Measurements from ENCODE around the gene PSMC5.

The PSMC5 gene

DNA sequence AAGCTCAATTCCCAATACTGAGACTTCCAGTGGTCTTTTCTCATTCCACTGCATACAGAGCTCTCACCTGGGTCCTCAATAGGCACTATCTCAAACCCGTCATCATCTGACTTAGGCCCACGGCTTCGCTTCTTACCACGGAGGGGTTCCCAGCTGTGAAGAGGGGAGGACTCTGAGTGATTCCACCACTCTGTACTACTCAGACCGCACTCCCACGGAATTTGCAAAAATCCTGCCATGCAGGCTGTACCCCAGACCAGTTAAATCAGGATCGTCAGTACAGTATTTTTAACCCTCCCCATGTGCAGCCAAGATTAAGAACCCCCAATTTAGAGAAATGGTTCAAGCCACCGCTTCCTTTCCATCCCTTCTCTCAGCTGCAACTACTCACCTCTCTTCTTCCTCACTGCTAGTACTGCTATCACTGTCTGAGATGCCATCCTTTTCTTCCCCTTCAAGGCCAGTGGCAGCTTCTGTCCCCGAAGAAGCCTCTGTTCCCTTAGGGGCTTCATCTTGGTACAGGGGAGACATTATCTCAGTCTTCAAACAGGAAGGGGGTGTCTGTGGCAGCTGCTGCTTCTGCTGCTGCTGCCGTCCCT, 6.2 kb upstream of the PSMC5 start:
- DNase-seq (ENCODE audit: low spot score): no peak

DNA sequence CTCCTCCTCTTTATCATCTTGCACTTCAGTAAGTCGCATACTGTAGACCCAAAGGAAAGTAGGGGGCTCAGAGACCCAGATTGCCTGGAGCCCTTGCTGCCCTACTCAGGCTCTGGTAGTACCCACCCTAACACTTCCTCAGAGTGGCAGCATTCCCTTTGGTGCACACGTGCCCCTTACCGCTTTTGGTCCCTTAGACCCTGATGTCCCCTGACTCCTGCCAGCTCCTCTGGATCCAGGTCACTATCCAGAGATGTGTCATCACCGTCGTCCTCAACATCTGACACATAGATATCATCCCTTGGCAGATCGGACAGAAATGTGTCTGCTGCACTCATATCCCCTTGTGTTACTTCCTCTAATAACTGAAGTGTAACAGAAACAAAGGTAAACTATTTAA, 5.4 kb upstream of the PSMC5 start:
- no peak for DNase-seq (ENCODE audit: low spot score)

GRCh38 chr17:63822537-63822936, 4.7 kb upstream of the PSMC5 start:
- DNase-seq (ENCODE audit: low spot score): no peak

DNA sequence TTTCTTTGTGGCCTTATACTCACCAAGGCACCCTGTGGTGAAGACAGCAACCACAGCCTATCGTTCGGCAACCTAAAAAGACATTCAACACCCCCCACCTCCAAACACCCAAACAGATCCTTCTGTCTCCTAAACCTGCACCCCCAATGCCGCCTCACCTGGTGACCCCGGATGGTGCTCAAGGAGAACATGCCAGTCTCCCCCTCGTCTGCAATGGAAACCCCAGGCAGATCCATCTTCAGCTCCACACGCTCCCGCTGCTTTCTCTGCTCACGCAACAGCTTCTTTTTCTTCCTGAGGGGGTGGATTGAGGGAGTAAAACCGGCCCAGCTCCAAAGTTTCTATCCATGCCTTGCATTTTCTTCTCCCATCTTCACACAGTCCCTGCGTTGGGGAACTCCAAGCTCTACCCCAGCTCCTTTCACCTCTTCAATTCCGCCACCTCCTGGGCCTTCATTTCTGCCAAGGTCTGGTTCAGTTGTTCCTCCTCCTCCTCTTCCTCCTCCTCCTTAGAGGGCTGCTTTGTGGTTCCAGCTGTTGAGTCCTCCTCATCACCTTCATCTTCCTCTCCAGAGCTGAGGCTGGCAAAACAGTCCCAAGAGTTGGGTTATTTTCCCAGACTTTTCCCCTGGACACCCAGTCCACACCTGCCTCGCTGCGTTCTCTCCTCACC, 3.4 kb upstream of the PSMC5 start:
- DNase-seq (ENCODE audit: low spot score): no peak

DNA sequence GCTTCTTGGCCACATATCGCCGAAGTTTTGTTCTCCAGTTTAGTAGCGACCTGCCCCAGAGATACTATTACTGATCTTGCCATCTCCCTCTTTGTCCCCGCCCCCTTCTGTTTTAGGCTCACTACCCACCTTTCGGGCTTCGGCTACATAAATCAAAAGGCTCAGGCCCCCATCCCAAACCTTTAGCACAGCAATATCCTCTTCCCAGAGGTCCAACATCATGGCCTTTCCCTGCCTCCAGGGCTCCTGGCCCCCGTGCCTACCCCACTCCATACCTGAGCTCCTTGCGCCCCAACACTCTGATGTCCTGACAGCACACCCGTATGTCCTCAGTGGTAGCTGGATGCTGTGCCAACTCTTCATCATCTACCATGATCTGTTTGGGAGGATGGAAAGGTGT, 2.9 kb upstream of the PSMC5 start:
- DNase-seq (ENCODE audit: low spot score): no peak

DNA sequence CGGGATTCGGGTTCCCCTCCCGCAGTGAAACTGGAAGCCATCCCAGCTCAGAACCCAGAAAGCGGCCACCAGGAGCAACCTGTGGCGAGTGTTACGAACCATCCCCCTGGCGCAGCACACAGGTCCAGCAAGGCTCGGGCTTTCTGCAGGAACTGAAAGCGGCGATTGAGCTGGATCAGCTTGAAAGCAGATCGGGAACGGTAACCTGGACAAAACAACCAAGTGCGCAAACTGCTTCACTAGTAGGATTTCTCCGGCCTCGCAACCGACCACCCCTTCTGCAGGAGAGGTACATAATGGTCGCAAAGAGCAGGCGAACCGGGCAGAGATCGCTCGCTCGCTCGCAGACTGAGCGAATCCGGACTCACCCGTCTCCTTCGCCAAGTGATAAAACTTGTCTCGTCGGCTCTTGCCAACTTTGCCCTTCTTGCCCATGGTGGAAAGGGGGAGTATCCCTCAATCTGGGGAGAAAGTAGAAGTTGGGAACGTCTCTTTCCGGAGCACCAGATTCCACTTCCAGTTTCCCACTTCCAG, 696 bp upstream of the PSMC5 start:
- no peak for DNase-seq (ENCODE audit: low spot score)

DNA sequence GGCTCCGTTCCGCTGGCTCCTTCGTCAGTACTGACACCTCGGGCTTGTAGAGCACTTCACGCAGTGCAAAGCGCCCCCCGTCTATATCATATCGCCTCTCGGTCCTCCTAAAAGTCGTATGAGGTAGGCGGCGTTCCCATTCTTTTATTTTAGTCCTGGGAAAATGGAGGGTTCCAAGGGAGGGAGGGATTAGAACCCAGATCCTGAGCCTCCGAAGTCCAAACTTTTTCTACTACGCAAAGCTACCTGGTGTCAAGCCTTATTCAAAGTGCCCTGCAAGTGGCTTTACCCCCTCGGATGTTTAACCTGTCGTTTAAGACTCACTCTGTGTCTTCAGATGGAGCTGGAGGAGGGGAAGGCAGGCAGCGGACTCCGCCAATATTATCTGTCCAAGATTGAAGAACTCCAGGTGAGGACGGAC, 580 bp downstream of the PSMC5 start:
- DNase-seq (ENCODE audit: low spot score): no peak

DNA sequence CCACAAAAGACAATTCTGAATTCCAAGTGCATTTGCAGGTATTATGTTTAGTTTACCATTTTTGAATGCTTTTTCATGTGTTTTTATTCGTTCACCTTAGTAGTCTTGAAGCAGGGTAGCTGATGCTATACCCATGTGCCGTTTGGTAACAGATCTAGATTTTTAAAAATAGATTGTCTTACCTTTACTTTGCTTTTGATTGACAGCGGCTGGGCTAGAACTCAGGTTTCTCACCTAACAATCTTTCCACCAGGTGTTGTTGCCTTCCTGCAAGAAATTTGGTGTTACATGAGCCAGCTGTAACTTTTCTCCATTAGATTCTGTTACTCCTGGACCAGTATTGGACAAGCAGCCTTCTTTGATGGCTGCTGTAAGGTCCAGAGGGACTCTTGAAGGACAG, 1.7 kb downstream of the PSMC5 start:
- DNase-seq (ENCODE audit: low spot score): no peak

DNA sequence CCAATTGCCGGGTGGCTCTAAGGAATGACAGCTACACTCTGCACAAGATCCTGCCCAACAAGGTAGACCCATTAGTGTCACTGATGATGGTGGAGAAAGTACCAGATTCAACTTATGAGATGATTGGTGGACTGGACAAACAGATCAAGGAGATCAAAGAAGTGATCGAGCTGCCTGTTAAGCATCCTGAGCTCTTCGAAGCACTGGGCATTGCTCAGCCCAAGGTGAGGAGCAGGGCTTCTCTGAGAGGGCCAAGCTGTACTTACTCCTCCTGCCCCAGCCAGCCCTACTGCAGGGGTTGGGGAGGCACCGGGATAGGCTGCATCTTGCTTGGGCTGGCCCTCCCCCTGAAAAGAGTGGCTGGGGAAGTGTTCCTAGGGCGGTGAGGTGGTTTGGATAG, 3.0 kb downstream of the PSMC5 start:
- no peak for DNase-seq (ENCODE audit: low spot score)

DNA sequence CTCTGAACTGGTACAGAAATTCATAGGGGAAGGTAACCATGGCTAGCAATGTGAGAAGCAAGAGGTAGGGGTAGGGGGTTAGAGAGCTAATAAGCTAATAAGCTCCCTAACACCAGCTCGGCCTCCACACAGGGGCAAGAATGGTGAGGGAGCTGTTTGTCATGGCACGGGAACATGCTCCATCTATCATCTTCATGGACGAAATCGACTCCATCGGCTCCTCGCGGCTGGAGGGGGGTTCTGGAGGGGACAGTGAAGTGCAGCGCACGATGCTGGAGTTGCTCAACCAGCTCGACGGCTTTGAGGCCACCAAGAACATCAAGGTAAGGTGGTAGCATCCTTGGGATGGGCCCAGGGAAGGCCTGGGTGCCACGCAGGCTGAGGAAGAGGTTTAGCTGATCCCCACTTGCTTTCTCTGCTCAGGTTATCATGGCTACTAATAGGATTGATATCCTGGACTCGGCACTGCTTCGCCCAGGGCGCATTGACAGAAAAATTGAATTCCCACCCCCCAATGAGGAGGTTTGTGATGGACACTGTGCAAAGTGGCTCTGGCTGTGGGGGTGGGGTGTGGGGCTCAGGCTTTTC, 3.8 kb downstream of the PSMC5 start:
- DNase-seq (ENCODE audit: low spot score): no peak

DNA sequence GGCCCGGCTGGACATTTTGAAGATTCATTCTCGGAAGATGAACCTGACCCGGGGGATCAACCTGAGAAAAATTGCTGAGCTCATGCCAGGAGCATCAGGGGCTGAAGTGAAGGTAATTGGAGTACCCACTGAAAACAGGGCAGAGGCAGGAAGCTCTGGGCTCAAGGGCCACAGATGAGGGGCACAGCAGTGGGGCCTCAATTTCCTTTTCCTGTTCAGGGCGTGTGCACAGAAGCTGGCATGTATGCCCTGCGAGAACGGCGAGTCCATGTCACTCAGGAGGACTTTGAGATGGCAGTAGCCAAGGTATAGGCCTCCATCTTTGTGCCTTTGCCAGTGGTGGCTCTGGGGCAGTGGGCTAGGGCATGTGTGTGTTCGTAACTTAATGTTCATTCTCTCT, 4.3 kb downstream of the PSMC5 start:
- DNase-seq (ENCODE audit: low spot score): no peak

GRCh38 chr17:63832014-63832413, 4.8 kb downstream of the PSMC5 start:
- no peak for DNase-seq (ENCODE audit: low spot score)

GRCh38 chr17:63832455-63832854, 5.2 kb downstream of the PSMC5 start:
- DNase-seq (ENCODE audit: low spot score): no peak

DNA sequence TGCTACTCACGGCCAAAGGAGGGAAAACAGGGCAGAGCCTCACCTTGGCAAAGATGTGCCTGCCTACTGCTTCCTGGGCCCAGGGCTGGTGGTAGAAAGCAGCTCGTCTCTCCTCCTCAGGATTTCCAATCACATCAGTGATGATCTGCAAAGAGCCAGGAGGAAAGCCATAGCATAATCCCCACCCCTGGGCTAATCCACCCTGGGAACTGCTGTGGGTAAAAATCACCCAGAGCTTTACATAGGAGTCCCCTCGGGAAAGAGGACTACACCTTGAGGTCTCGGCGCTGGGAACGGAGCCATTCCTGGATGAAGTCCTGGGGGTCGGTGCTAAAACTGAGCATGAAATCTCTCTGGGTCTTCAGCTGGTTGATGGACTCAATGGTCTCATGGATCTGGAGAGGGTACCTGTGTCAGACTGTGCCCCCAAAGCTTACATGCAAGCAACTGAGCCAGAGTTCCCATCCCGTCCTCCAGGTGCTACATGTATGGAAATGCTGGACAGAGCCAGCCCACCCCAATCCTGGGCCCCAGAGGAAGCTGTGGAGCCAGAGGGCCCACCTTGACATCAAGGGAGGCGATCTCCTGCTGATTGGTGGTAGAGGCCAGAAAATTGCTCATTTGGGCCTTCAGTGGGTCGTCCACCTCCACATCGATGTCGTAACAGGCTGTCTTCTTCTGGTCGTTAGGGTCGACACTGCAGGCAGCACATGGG, 6.0 kb downstream of the PSMC5 start:
- DNase-seq (ENCODE audit: low spot score): no peak

DNA sequence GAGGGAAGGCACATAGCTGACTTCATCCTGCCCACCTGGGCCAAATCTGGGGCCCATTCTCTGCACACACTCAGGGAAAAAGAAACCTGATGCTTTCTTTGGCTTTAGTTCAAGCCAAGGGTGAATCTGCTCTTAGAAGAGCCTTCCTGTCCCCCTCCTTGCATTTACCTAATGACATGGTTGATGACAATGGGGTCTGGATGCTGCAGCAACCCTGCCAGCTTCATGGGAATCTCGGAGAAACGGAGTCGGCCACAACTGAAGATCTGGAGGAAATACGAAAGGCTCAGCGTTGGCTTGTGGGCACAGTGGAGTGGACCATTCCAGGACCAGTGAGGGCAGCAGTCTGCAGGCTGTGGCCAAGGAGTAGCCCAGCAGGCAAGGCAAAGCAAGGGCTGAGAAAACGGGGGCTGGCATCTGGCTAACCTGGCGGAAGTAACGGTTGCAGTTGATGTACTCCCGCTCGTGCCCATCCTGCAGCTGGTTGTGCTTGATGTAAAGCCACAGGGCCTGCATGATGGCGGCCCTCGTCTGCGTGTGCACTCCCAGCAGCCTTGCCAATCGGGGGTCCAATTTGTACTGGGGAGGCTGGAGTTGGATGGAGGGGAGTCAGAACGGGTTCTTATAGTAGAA, 6.6 kb downstream of the PSMC5 start:
- no peak for DNase-seq (ENCODE audit: low spot score)

- peak; percentile 85 for DNase-seq (ENCODE audit: low spot score)
Measured at GRCh38 chr17:63834431-63835166, 7.4 kb downstream of the PSMC5 start.

DNA sequence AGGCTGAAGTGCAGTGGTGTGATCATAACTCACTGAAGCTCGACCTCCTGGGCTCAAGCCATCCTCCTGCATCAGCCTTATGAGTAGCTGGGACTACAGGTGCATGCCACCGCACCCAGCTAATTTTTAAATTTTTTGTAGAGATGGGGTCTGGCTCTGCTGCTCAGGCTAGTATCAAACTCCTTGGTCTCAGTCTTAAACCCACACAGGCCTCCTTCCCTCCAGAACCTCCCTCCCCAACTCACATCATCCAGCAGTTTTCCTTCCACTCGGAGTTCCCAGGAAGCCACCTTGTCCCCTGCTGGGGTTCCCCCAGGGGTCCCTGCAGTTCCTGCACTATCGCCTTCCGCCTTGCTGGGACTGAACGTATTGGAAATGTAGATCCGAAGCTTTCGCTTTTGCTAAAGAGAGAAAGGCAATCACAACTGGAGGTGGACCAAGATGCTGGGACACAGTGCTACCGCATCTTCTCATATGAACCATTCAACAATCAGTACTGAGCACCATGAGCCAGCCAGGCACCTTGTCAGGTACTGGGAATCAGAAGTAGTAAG, 8.0 kb downstream of the PSMC5 start:
- DNase-seq (ENCODE audit: low spot score): no peak

DNA sequence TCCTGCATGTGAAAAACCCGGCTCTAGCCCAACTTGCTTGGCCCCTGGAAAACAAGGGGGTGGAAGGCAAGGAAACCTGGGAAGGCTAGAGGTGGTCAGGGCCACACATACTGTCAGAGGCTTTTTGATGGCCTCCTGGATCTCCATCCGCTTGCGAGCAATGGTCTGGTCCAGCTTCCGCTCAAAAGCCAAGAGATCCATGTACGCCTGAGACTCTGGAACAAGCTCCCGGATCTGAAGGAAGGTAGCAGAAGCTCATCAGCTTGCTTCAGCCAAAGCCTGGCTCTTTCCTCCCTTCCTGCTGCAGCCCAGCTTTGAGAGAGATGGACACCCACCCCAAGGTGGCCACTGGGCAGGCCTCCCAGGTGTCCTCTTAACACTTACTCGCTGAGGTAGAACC, 9.6 kb downstream of the PSMC5 start:
- DNase-seq (ENCODE audit: low spot score): no peak

- DNase-seq (ENCODE audit: low spot score): no peak
Measured at GRCh38 chr17:63837480-63837879, 10.2 kb downstream of the PSMC5 start.

GRCh38 chr17:63837962-63838600, 10.8 kb downstream of the PSMC5 start:
- no peak for DNase-seq (ENCODE audit: low spot score)

GRCh38 chr17:63838631-63839171, 11.5 kb downstream of the PSMC5 start:
- peak; percentile 62 for DNase-seq (ENCODE audit: low spot score)

Data from ecto neural progenitor cell (in vitro differentiated cells).